ENCODE results near the gene GANAB. TPM values are rescaled to one million over a fixed set of nuclear protein-coding genes. Genes with fewer than 3 reads are reported as not detected.
"Not testable (repeated sequence)": the region's sequence is repeated elsewhere in the genome, so short reads cannot be mapped to it uniquely, and the experiment has no call there.

Gene GANAB
- total RNA-seq, 1 experiment from 2014 or later = 496 TPM

GRCh38 chr11:62599069-62599696 lies 47.2 kb downstream of the GANAB start:
- no peaks in the 10 kb centered on the region for H3K27me3 ChIP-seq
- peak; percentile 91 for DNase-seq
- H3K9me3 ChIP-seq = no peaks in the 10 kb centered on the region
- no peak overlapping the region for H3K4me3 ChIP-seq
- peaks cover 65% of the 10 kb centered on the region for H3K36me3 ChIP-seq

DNA sequence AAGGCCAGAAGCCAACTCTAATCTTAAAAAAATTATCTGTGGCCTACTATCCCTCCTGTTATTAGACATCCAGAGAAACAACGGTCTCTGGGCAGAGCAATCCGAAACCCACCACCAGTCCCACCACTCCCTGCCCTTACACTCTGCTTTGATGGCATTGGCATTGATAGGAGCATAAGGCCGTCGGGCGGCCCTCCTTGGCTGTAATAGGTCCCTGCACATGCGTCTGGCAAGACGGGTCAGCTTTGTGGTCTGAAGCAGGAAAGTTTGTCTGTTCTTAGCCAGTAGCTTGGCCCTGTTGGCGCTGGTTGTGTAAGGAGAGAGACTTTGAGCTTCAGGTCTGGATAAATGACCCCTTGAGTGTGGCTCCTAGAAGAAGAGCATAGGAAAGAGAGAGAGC lies 51.3 kb downstream of the GANAB start:
- peaks cover 64% of the 10 kb centered on the region for H3K36me3 ChIP-seq
- H3K4me3 ChIP-seq = no peak overlapping the region
- H3K9me3 ChIP-seq = no peaks in the 10 kb centered on the region
- no peak for DNase-seq
- H3K27me3 ChIP-seq = no peaks in the 10 kb centered on the region

GRCh38 chr11:62593434-62594044 lies 52.9 kb downstream of the GANAB start:
- no peak overlapping the region for H3K4me3 ChIP-seq
- peak; percentile 73 for DNase-seq
- H3K36me3 ChIP-seq = peaks cover 59% of the 10 kb centered on the region
- H3K27me3 ChIP-seq = no peaks in the 10 kb centered on the region
- no peaks in the 10 kb centered on the region for H3K9me3 ChIP-seq

GRCh38 chr11:62592989-62593421 lies 53.4 kb downstream of the GANAB start:
- Histone ChIP-seq H3K36me3 (peaks cover 57% of the 10 kb centered on the region), H3K27me3 (no peaks in the 10 kb centered on the region), H3K4me3 (no peak overlapping the region), H3K9me3 (no peaks in the 10 kb centered on the region)
- no peak for DNase-seq

DNA sequence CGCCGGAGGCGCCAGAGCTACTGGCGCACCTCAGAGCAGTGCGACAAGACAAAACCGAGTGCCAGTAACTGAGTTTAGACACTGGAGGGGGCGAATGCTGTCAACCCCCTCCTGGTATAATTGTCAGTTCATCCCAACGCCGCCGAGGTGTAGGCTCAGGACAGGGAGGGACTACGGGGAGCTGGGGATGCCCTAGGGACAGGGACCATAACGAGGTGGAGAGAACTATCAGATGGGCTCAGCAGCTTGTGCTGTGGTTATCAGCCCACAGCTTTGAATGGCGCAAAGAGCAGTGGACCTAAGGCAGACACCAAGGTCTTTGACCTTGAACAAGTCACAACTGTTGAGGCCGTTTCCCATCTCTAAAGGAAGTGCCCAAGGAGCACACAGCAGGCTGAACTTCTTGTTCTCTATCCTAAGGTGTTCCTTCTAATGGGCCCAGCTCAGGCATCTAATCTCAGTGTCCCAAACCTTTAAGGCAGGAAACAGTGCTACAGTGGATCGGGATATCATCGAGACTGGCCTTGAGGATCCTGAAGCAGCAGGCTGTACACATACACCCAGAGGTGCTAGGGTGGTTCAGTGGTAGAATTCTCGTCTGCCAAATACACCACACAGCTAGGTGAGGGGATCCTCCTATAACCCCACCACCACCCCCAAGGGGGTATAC lies 54.1 kb downstream of the GANAB start:
- DNase-seq = no peak
- Histone ChIP-seq H3K36me3 (peaks cover 57% of the 10 kb centered on the region), H3K27me3 (no peaks in the 10 kb centered on the region), H3K9me3 (no peaks in the 10 kb centered on the region), H3K4me3 (peak overlapping the region; percentile 92)

DNA sequence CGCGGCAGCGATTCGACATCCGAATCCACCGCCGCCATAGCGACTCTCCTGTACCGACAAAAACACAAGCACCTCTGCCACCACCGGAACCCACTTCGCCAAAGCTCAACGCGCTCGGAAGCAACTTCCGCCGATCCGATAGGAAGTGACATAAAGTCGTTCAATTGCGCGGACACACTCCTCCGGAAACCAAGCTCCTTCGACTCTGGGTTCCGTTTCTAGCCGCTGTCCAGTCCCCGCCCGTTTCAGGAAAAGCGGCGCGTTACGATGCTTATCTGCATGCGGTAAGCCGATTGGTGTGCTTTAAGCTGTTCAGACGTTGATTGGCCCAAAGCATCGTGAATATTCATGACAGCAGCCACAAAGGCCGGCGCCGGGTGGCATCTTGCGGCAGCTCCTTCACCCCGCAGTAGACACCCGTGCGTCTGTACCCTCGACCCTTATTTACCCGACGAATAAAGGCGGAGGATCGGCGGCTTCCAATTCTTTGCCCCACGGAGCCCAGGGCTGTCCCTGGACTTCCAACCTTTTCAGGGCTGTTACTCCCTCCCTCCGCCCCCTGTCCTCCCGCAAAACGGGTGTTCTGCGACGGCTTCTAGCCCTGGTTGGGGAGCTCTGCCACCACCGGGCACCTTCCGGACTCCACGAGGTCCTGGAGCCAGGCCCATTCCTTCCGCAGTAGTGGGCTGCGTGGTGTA lies 54.8 kb downstream of the GANAB start, which contains the start of gene TUT1:
TUT1 (minus strand) TSS at position 76 of the 698 bp plus-strand sequence; CDS start at position 38, 38 bp downstream.
- Histone ChIP-seq H3K27me3 (no peaks in the 10 kb centered on the region), H3K36me3 (peaks cover 55% of the 10 kb centered on the region), H3K9me3 (no peaks in the 10 kb centered on the region), H3K4me3 (peak within 1 kb of the TSS; percentile 92)
- DNase-seq = peak; percentile 95

DNA sequence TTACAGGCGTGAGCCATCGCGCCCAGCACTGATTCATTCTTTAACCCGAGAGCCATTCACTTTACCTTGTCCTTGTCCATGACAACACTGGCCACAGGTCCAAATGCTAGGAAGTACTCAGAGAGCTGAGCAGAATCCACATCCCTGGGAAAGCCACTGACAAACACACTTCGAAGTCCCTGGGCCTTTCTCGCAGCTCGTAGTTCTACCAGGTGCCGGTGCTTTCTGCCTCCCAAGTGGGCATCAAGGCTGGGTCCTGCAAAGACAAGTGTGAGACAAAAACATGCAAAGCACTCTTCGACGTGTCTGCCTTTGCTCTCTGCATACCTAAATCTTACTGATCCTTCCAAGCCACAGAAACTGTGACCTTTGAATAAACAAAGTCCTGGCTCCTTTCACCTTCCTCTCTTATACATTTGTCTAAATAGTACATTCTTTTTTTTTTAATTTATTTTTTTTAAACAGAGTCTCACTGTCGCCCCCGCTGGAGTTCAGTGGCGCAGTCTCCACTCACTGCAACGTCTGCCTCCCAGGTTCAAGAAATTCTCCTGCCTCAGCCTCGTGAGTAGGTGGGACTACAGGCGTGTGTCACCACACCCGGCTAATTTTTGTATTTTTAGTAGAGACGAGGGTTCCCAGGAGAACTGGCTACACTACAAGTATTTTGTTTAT lies 57.3 kb downstream of the GANAB start:
- Histone ChIP-seq H3K27me3 (no peaks in the 10 kb centered on the region), H3K9me3 (no peaks in the 10 kb centered on the region), H3K36me3 (peaks cover 50% of the 10 kb centered on the region), H3K4me3 (no peak overlapping the region)
- no peak for DNase-seq

DNA sequence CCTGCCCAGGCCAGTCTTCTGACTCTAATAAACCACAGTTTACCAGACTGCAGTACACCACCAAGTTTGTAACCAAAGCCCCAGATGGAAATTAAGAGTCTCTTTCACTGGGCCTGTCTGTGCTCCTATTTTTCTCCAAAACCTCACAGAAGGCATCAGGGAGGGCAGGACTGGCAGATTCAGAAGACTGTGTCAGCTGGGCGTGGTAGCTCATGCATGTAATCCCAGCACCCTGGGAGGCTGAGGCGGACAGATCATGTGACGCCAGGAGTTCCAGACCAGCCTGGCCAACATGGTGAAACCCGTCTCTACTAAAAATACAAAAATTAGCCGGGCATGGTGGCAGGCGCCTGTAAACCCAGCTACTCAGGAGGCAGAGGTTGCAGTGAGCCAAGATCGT lies 61.1 kb downstream of the GANAB start:
- H3K4me3 ChIP-seq, DNase-seq, H3K9me3 ChIP-seq, H3K27me3 ChIP-seq: not testable (repeated sequence)
- peaks cover 48% of the 10 kb centered on the region for H3K36me3 ChIP-seq

- not testable (repeated sequence) for H3K4me3 ChIP-seq, H3K9me3 ChIP-seq, H3K27me3 ChIP-seq, DNase-seq
- peaks cover 37% of the 10 kb centered on the region for H3K36me3 ChIP-seq
Observed at GRCh38 chr11:62581735-62582134, 64.7 kb downstream of the GANAB start.

- Histone ChIP-seq H3K4me3 (no peak overlapping the region), H3K36me3 (peaks cover 40% of the 10 kb centered on the region), H3K27me3 (no peaks in the 10 kb centered on the region), H3K9me3 (no peaks in the 10 kb centered on the region)
- no peak for DNase-seq
Observed at GRCh38 chr11:62580959-62581715, 65.3 kb downstream of the GANAB start.

DNA sequence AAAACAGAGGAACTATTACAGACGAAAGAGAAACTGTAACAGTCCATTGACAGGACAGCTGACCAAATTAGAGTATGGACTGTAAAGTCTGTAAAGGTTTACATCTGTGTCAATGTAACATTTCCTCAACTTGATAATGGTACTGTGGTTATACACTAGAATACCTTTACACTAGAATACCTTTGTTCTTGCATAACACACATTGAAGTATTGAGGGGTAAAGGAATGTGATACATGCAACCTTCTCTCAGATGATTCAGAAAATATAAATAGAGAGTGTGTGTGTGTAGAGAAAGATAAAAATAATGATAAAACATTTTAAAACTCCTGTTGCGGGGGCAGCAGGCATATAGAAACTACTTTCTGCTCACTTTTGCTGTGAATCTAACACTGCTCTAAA lies 67.2 kb downstream of the GANAB start:
- no peak for DNase-seq
- Histone ChIP-seq H3K4me3 (no peak overlapping the region), H3K36me3 (peaks cover 48% of the 10 kb centered on the region), H3K27me3 (no peaks in the 10 kb centered on the region), H3K9me3 (no peaks in the 10 kb centered on the region)

- Histone ChIP-seq H3K27me3 (no peaks in the 10 kb centered on the region), H3K4me3 (no peak overlapping the region), H3K36me3 (peaks cover 50% of the 10 kb centered on the region), H3K9me3 (no peaks in the 10 kb centered on the region)
- DNase-seq = no peak
Observed at GRCh38 chr11:62578541-62578940, 67.9 kb downstream of the GANAB start.

GRCh38 chr11:62577046-62577714 lies 69.2 kb downstream of the GANAB start:
- Histone ChIP-seq H3K27me3 (no peaks in the 10 kb centered on the region), H3K4me3 (no peak overlapping the region), H3K9me3 (no peaks in the 10 kb centered on the region), H3K36me3 (peaks cover 60% of the 10 kb centered on the region)
- no peak for DNase-seq

GRCh38 chr11:62575837-62576236 lies 70.6 kb downstream of the GANAB start:
- DNase-seq = no peak
- H3K36me3 ChIP-seq = peaks cover 63% of the 10 kb centered on the region
- no peak overlapping the region for H3K4me3 ChIP-seq
- H3K9me3 ChIP-seq = no peaks in the 10 kb centered on the region
- no peaks in the 10 kb centered on the region for H3K27me3 ChIP-seq

DNA sequence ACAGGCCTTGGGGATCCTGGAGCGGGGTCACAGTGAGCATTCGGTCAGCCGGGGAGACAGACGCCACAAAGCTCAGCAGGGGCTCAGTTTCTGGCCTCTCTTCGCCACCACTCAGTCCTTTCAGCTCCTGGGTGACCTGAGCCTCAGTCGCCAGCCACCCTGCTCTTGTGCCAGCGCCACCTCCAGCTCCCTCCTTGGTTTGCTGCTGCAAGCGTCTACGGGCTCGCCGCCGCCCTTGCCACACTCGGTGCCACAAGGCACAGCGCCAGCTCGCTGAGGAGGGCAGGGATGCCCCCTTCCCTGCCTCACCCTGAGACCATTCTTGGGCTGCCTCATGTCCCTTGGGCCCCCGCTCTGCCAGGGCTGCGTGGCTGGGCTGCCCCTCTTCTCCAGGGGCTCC lies 71.3 kb downstream of the GANAB start:
- Histone ChIP-seq H3K4me3 (peak overlapping the region; percentile 82), H3K27me3 (no peaks in the 10 kb centered on the region), H3K9me3 (no peaks in the 10 kb centered on the region), H3K36me3 (peaks cover 69% of the 10 kb centered on the region)
- no peak for DNase-seq
